Tibial artery (tissue), 4 donors: ENCODE data around the gene GRIN2A.
A peak's percentile ranks its signal among the peaks of the same experiment; 100 is the strongest.

Experiments used
- DNase-seq, 2 donors: peaks; one replicate each; pipeline ENCODE4 v3.0.0-alpha.2; 2019
- H3K27ac ChIP-seq, 2 donors: fragments of 200-600 bp; sonication (generic) in 1 of 2; 1 replicate in 1 of 2; 2 replicates in 1 of 2; pipeline ENCODE4 v1.5.1; 2018 to 2019; ENCODE audit warnings: mild to moderate bottlenecking in 1 of 2
- H3K27me3 ChIP-seq, 2 donors: fragments of 200-600 bp; sonication (generic) in 1 of 2; one replicate each; pipeline versions ENCODE4 v1.5.1 to v1.6.0; 2016 to 2019
- H3K36me3 ChIP-seq, 3 donors: fragments of 200-600 bp; sonication (generic) in 2 of 3; one replicate each; pipeline ENCODE4 v1.5.1; 2016 to 2019; ENCODE audit warnings: mild to moderate bottlenecking in 2 of 3
- H3K4me1 ChIP-seq, 4 donors: fragments of 200-600 bp; sonication (generic) in 2 of 4; 1 replicate in 3 of 4; 2 replicates in 1 of 4; pipeline ENCODE4 v1.5.1; 2016 to 2019
- H3K4me3 ChIP-seq, 2 donors: fragments of 200-600 bp; sonication (generic) in 1 of 2; 1 replicate in 1 of 2; 2 replicates in 1 of 2; pipeline ENCODE4 v1.5.1; 2018 to 2019; ENCODE audit warnings: mild to moderate bottlenecking in 2 of 2
- H3K9me3 ChIP-seq, 3 donors: fragments of 200-600 bp; sonication (generic) in 1 of 3; one replicate each; pipeline ENCODE4 v1.5.1; 2016 to 2019
- intact Hi-C: fragments of 100-400 bp; cut with DNase I; formaldehyde crosslinking; loops from one replicate; pipeline ENCODE4 v1.15.0; 2023; ENCODE audit warnings: low total_unique reads
- TF ChIP-seq, protein P1 (sequence below), 2 experiments: fragments of 200-600 bp in 1 of 2; fragments of 450-650 bp in 1 of 2; IDR thresholded peaks; one replicate each; pipeline ENCODE4 v1.5.1; 2017 to 2019; ENCODE audit warnings: antibody characterized with exemption in 2 of 2, mild to moderate bottlenecking in 1 of 2, moderate library complexity in 1 of 2

The GRIN2A gene

DNA sequence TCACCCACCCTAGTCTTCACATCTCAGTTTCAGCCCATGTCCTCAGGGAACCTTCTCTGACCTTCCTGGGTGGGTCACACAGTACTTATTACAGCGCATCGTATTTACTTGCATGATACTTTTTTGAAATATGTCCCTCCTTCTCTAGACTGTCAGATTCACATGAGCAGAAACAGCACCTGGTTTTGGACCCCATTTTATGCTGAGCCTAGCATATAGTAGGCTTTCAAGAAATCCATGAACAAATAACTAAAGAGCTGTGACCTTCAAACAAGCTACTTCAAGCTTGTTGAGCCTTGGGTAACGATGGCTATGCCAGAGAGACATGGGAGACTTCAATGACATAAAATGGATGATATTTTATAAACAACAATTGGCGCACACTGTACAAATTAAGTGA, 150.3 kb downstream of the GRIN2A start:
- Histone ChIP-seq H3K27me3 (no peaks in the 10 kb centered on the region), H3K4me3 (no peak overlapping the region), H3K9me3 (no peaks in the 10 kb centered on the region), H3K4me1 (no peaks in the 10 kb centered on the region), H3K27ac (no peak overlapping the region), H3K36me3 (no peaks in the 10 kb centered on the region)
- TF ChIP-seq, protein P1, sequence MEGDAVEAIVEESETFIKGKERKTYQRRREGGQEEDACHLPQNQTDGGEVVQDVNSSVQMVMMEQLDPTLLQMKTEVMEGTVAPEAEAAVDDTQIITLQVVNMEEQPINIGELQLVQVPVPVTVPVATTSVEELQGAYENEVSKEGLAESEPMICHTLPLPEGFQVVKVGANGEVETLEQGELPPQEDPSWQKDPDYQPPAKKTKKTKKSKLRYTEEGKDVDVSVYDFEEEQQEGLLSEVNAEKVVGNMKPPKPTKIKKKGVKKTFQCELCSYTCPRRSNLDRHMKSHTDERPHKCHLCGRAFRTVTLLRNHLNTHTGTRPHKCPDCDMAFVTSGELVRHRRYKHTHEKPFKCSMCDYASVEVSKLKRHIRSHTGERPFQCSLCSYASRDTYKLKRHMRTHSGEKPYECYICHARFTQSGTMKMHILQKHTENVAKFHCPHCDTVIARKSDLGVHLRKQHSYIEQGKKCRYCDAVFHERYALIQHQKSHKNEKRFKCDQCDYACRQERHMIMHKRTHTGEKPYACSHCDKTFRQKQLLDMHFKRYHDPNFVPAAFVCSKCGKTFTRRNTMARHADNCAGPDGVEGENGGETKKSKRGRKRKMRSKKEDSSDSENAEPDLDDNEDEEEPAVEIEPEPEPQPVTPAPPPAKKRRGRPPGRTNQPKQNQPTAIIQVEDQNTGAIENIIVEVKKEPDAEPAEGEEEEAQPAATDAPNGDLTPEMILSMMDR (IDR thresholded peaks at IDR 0.05), result no peak
- no peak for DNase-seq
- intact Hi-C loops, result no loop called here

DNA sequence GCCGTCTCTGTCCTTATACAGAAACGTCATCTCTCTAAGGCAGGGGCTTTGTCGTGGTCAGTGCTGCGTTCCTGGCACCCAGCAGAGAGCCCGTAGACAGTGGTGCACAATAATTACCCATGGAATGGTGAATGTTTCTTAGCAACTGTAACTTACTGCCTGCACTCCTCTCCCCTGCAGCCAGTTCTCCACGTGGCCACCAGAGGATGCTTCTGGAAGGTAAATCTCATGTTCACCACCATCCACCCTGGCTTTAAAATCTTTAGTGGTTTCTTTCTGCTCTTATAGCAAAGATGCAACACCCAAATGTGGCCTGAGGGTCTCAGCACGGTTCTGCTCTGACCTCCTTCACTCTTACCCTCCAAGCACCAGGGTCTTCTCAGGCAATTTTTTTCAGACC, 150.8 kb downstream of the GRIN2A start:
- no peaks in the 10 kb centered on the region for H3K27me3 ChIP-seq
- no peaks in the 10 kb centered on the region for H3K4me1 ChIP-seq
- no peaks in the 10 kb centered on the region for H3K36me3 ChIP-seq
- no peak for DNase-seq
- intact Hi-C loops, result no loop called here
- H3K9me3 ChIP-seq, result no peaks in the 10 kb centered on the region
- H3K4me3 ChIP-seq, result no peak overlapping the region
- no peak overlapping the region for H3K27ac ChIP-seq
- TF ChIP-seq, protein P1 (IDR thresholded peaks at IDR 0.05), result peak; percentile 42 to 56

DNA sequence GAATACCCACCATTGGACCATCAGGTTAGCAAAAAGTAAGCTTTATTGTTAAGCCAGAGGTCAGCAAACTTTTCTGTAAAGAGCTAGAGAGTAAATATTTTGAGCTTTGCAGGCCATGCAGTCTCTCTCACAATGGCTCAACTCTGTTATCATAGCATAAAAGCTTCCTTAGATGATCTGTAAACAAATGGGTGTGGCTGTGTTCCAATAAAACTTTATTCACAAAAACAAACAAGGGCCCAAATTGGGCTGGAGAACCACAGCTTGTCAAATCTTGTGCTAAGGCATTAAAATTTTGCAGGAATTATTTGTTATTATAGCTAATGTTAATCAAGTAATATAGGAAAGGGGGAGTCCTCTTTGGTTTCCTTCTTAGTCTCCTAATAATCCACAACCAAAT, 153.6 kb downstream of the GRIN2A start:
- TF ChIP-seq, protein P1 (IDR thresholded peaks at IDR 0.05), result no peak
- intact Hi-C loops, result no loop called here
- no peaks in the 10 kb centered on the region for H3K9me3 ChIP-seq
- DNase-seq, result no peak
- no peaks in the 10 kb centered on the region for H3K27me3 ChIP-seq
- H3K4me1 ChIP-seq, result no peaks in the 10 kb centered on the region
- no peak overlapping the region for H3K27ac ChIP-seq
- no peaks in the 10 kb centered on the region for H3K36me3 ChIP-seq
- H3K4me3 ChIP-seq, result no peak overlapping the region

DNA sequence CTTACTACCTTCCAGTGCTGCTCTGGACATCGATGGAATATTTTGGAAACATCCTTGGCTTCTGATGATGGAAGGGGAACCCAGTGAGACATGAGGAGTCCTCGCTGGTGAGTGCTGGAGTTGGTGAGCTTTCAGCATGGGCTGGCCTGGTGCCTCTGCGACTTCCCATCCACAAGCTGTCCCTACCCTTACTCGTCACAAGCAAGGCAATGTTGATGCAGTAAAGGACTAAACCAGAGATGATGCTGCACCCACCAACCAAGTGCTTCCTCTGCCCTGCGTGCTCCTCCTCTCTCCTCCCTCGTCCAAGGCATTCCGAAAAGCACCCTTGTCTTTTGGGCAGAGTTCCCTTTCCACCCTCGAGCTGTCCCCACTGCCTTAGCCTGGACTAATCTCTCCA, 154.7 kb downstream of the GRIN2A start:
- Histone ChIP-seq H3K36me3 (no peaks in the 10 kb centered on the region), H3K4me3 (no peak overlapping the region), H3K27ac (no peak overlapping the region), H3K27me3 (no peaks in the 10 kb centered on the region), H3K9me3 (no peaks in the 10 kb centered on the region), H3K4me1 (no peaks in the 10 kb centered on the region)
- intact Hi-C loops, result no loop called here
- TF ChIP-seq, protein P1 (IDR thresholded peaks at IDR 0.05), result no peak
- DNase-seq, result no peak

DNA sequence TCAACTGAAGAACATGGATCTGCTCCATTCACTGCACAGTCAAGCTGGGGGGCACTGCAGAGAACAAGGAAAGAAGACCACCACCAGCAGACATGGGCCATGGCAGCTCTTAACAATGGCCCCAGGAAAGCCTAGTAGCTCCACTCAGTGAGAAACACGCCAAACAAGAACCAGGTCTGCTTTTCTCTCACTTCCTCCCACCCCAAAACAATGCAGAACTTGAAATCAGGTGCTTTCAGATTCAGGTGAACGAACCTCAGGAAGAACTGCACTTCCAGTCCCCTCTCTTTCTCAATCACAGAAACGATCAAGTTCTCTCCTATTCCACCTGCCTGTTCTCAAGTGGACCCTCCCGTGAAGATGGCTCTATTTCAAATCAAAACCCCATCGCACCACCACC, 155.6 kb downstream of the GRIN2A start:
- intact Hi-C loops, result no loop called here
- H3K27me3 ChIP-seq, result no peaks in the 10 kb centered on the region

More for the DNA sequence above, 155.6 kb downstream of the GRIN2A start:
- DNase-seq, result no peak
- H3K27ac ChIP-seq, result no peak overlapping the region
- TF ChIP-seq, protein P1 (IDR thresholded peaks at IDR 0.05), result no peak
- no peak overlapping the region for H3K4me3 ChIP-seq
- no peaks in the 10 kb centered on the region for H3K9me3 ChIP-seq
- H3K36me3 ChIP-seq, result no peaks in the 10 kb centered on the region
- no peaks in the 10 kb centered on the region for H3K4me1 ChIP-seq
